ENCODE data around the gene KCNMA1.
"Not testable (repeated sequence)": the region's sequence is repeated elsewhere in the genome, so short reads cannot be mapped to it uniquely, and the experiment has no call there.

Gene KCNMA1

GRCh38 chr10:77409697-77410471 lies 227.7 kb downstream of the KCNMA1 start:
- peak; percentile 20 for DNase-seq

- no peak for DNase-seq
Observed at GRCh38 chr10:77408259-77408658, 229.3 kb downstream of the KCNMA1 start.

- DNase-seq: no peak
Observed at GRCh38 chr10:77406764-77407430, 230.7 kb downstream of the KCNMA1 start.

GRCh38 chr10:77405771-77406241 lies 231.8 kb downstream of the KCNMA1 start:
- DNase-seq: peak; percentile 7

GRCh38 chr10:77404810-77405209 lies 232.8 kb downstream of the KCNMA1 start:
- no peak for DNase-seq

- DNase-seq: no peak
Observed at GRCh38 chr10:77403761-77404160, 233.8 kb downstream of the KCNMA1 start.

- no peak for DNase-seq
Observed at GRCh38 chr10:77401683-77402082, 235.9 kb downstream of the KCNMA1 start.

- no peak for DNase-seq
Observed at GRCh38 chr10:77400033-77400432, 237.6 kb downstream of the KCNMA1 start.

- DNase-seq: peak; percentile 70
Observed at GRCh38 chr10:77398986-77399755, 238.4 kb downstream of the KCNMA1 start.

GRCh38 chr10:77398558-77398957 lies 239.1 kb downstream of the KCNMA1 start:
- peak; percentile 67 for DNase-seq

GRCh38 chr10:77397103-77397502 lies 240.5 kb downstream of the KCNMA1 start:
- peak; percentile 7 for DNase-seq

- DNase-seq: no peak
Observed at GRCh38 chr10:77396290-77396689, 241.3 kb downstream of the KCNMA1 start.

GRCh38 chr10:77393821-77394501 lies 243.6 kb downstream of the KCNMA1 start:
- DNase-seq: no peak

GRCh38 chr10:77393411-77393810 lies 244.2 kb downstream of the KCNMA1 start:
- DNase-seq: no peak

GRCh38 chr10:77392851-77393250 lies 244.8 kb downstream of the KCNMA1 start:
- DNase-seq: no peak

- no peak for DNase-seq
Observed at GRCh38 chr10:77392236-77392721, 245.3 kb downstream of the KCNMA1 start.

- DNase-seq: no peak
Observed at GRCh38 chr10:77391605-77392235, 245.9 kb downstream of the KCNMA1 start.

- DNase-seq: no peak
Observed at GRCh38 chr10:77390481-77390891, 247.1 kb downstream of the KCNMA1 start.

- DNase-seq: no peak
Observed at GRCh38 chr10:77388571-77389100, 249.0 kb downstream of the KCNMA1 start.

GRCh38 chr10:77387701-77388100 lies 249.9 kb downstream of the KCNMA1 start:
- not testable (repeated sequence) for DNase-seq

GRCh38 chr10:77387247-77387646 lies 250.4 kb downstream of the KCNMA1 start:
- DNase-seq: no peak

GRCh38 chr10:77386838-77387237 lies 250.8 kb downstream of the KCNMA1 start:
- no peak for DNase-seq

Data from NCI-H526 treated with DMSO at 0.1 percent for 48 hours (cell line).